Measurements from ENCODE around the gene ABCB10.

The ABCB10 gene

GRCh38 chr1:229557200-229557850 is 1.2 kb downstream of the ABCB10 start:
- H3K4me1 ChIP-seq (ENCODE audit: control insufficient read depth, low read length), result peaks cover 19% of the 10 kb centered on the region
- no peaks in the 10 kb centered on the region for H3K9me2 ChIP-seq (replicated peaks; ENCODE audit: control insufficient read depth, low read length)
- peak overlapping the region; percentile 98 for H3K4me3 ChIP-seq (ENCODE audit: low read length)
- no peaks in the 10 kb centered on the region for H3K9me3 ChIP-seq (ENCODE audit: control insufficient read depth, insufficient read depth, low read length)
- no peaks in the 10 kb centered on the region for H3K27me3 ChIP-seq (ENCODE audit: control insufficient read depth, low read length)
- peaks cover 10% of the 10 kb centered on the region for H3F3A ChIP-seq (ENCODE audit: control insufficient read depth, insufficient read depth)
- peaks cover 3% of the 10 kb centered on the region; the same call in 1 of the 2 replicates for H4K20me1 ChIP-seq (ENCODE audit: control insufficient read depth, insufficient read depth, low read depth, low read length)
- TF ChIP-seq CTCF (IDR thresholded peaks at IDR 0.05; ENCODE audit: low read depth, low read length, poor library complexity, severe bottlenecking) (no peak), EZH2phosphoT487 (IDR thresholded peaks at IDR 0.05; ENCODE audit: borderline replicate concordance, low read length) (no peak)
- H3K36me3 ChIP-seq (ENCODE audit: control insufficient read depth, low read length), result peaks cover 5% of the 10 kb centered on the region
- peaks cover 57% of the 10 kb centered on the region for H3K79me2 ChIP-seq (ENCODE audit: control insufficient read depth, low read length)
- peak overlapping the region; percentile 68 for H3K4me2 ChIP-seq (ENCODE audit: low read length)
- peak overlapping the region; percentile 60 for H3K27ac ChIP-seq (ENCODE audit: low read depth, low read length)

- Histone ChIP-seq H3K36me3 (ENCODE audit: control insufficient read depth, low read length) (peaks cover 5% of the 10 kb centered on the region), H3F3A (ENCODE audit: control insufficient read depth, insufficient read depth) (peaks cover 7% of the 10 kb centered on the region), H3K27ac (ENCODE audit: low read depth, low read length) (no peak overlapping the region), H3K27me3 (ENCODE audit: control insufficient read depth, low read length) (no peaks in the 10 kb centered on the region), H3K4me1 (ENCODE audit: control insufficient read depth, low read length) (peaks cover 19% of the 10 kb centered on the region), H4K20me1 (ENCODE audit: control insufficient read depth, insufficient read depth, low read depth, low read length) (peaks cover 3% of the 10 kb centered on the region; the same call in 1 of the 2 replicates), H3K4me2 (ENCODE audit: low read length) (no peak overlapping the region), H3K9me2 (replicated peaks; ENCODE audit: control insufficient read depth, low read length) (no peaks in the 10 kb centered on the region), H3K79me2 (ENCODE audit: control insufficient read depth, low read length) (peaks cover 75% of the 10 kb centered on the region), H3K9me3 (ENCODE audit: control insufficient read depth, insufficient read depth, low read length) (no peaks in the 10 kb centered on the region), H3K4me3 (ENCODE audit: low read length) (no peak overlapping the region)
- no peak for TF ChIP-seq CTCF (IDR thresholded peaks at IDR 0.05; ENCODE audit: low read depth, low read length, poor library complexity, severe bottlenecking)
- TF ChIP-seq EZH2phosphoT487 (IDR thresholded peaks at IDR 0.05; ENCODE audit: borderline replicate concordance, low read length), result no peak
These were observed 3.5 kb downstream of the ABCB10 start for GRCh38 chr1:229554886-229555621.

- Histone ChIP-seq H3K79me2 (ENCODE audit: control insufficient read depth, low read length) (peaks cover 83% of the 10 kb centered on the region), H3K9me2 (replicated peaks; ENCODE audit: control insufficient read depth, low read length) (no peaks in the 10 kb centered on the region), H3K9me3 (ENCODE audit: control insufficient read depth, insufficient read depth, low read length) (no peaks in the 10 kb centered on the region), H3K27ac (ENCODE audit: low read depth, low read length) (no peak overlapping the region), H3K4me2 (ENCODE audit: low read length) (no peak overlapping the region), H4K20me1 (ENCODE audit: control insufficient read depth, insufficient read depth, low read depth, low read length) (peaks cover 3% of the 10 kb centered on the region; the same call in 1 of the 2 replicates), H3K36me3 (ENCODE audit: control insufficient read depth, low read length) (peaks cover 14% of the 10 kb centered on the region), H3K4me3 (ENCODE audit: low read length) (no peak overlapping the region), H3K4me1 (ENCODE audit: control insufficient read depth, low read length) (peaks cover 13% of the 10 kb centered on the region), H3K27me3 (ENCODE audit: control insufficient read depth, low read length) (no peaks in the 10 kb centered on the region), H3F3A (ENCODE audit: control insufficient read depth, insufficient read depth) (peaks cover 7% of the 10 kb centered on the region)
- no peak for TF ChIP-seq CTCF (IDR thresholded peaks at IDR 0.05; ENCODE audit: low read depth, low read length, poor library complexity, severe bottlenecking)
- TF ChIP-seq EZH2phosphoT487 (IDR thresholded peaks at IDR 0.05; ENCODE audit: borderline replicate concordance, low read length), result no peak
These were observed 4.8 kb downstream of the ABCB10 start for GRCh38 chr1:229553621-229554130.
